HCT116 (cell line): ENCODE data around the gene SYCP2. TPM values are rescaled to one million over a fixed set of nuclear protein-coding genes. Genes with fewer than 3 reads are reported as not detected.

Experiments
- ATAC-seq: fragments of 200-7000 bp; cut with Tn5 transposase; 2 replicates; pipeline ENCODE4 v1.9.1; 2020; ENCODE audit warnings: mild to moderate bottlenecking, moderate library complexity
- BruUV-seq: library from RNA; stranded (reverse); fragments of 400-500 nt; replicated peaks from 2 replicates; lab custom pipeline; 2021; lab: Mats Ljungman, UMichigan
- CTCF ChIA-PET: fragments of 300-600 bp; sonication (Branson Sonifier 250); formaldehyde crosslinking; loops from one replicate; lab custom pipeline; 2021; ENCODE audit warnings: antibody characterized with exemption; lab: Charles Lee
- POLR2A ChIA-PET: fragments of 300-600, 350-600 bp; sonication (Branson Sonifier 250); formaldehyde crosslinking; loops from one replicate; lab custom pipeline; 2021; ENCODE audit warnings: antibody characterized with exemption; lab: Charles Lee
- RAD21 ChIA-PET, 2 experiments: fragments of 300-600 bp; sonication (Branson Sonifier 250); formaldehyde crosslinking; loops; one replicate each; lab custom pipeline; 2023; ENCODE audit warnings: low total read pairs in 2 of 2; ENCODE audit not compliant: uncharacterized antibody in 2 of 2, unreplicated experiment in 2 of 2, low non-redundant PET in 1 of 2; lab: Charles Lee
- DNase-seq: peaks from one replicate; pipeline ENCODE4 v3.0.0-alpha.2; 2010; ENCODE audit warnings: low read depth, low spot score
- H2AFZ ChIP-seq: fragments of 200-600 bp; shearing (Covaris generic), sonication (generic); 2 replicates; pipeline ENCODE4 v1.6.1; 2017; ENCODE audit warnings: low read depth, mixed run types, mixed read lengths, antibody characterized with exemption, low read length; ENCODE audit not compliant: poor library complexity, severe bottlenecking
- H3K27ac ChIP-seq: 2 replicates; pipeline ENCODE4 v1.5.1; 2012; ENCODE audit warnings: low read depth, low read length
- H3K27me3 ChIP-seq: fragments of 200-600 bp; sonication (generic); 2 replicates; pipeline ENCODE4 v1.6.1; 2016; ENCODE audit warnings: mixed run types, low read length, mixed read lengths; ENCODE audit not compliant: insufficient read depth
- H3K36me3 ChIP-seq, 2 experiments: fragments of 200-500 bp in 1 of 2; fragments of 200-600 bp in 1 of 2; sonication (Bioruptor generic) in 1 of 2; sonication (generic) in 1 of 2; 2 replicates each; pipeline versions ENCODE4 v1.5.1 to v1.6.1; 2014 to 2016; ENCODE audit warnings: low read length in 2 of 2, inconsistent platforms in 1 of 2, mixed read lengths in 1 of 2, mixed run types in 1 of 2; ENCODE audit not compliant: insufficient read depth in 2 of 2, control insufficient read depth in 1 of 2
- H3K4me1 ChIP-seq, 2 experiments: fragments of 200-600 bp in 1 of 2; sonication (generic) in 1 of 2; 2 replicates each; pipeline versions ENCODE4 v1.5.1 to v1.6.1; 2012 to 2017; ENCODE audit warnings: low read length in 2 of 2, inconsistent platforms in 1 of 2, mild to moderate bottlenecking in 1 of 2, mixed read lengths in 1 of 2, mixed run types in 1 of 2, moderate library complexity in 1 of 2; ENCODE audit not compliant: insufficient read depth in 2 of 2, control insufficient read depth in 1 of 2
- H3K4me2 ChIP-seq: fragments of 200-600 bp; sonication (generic); 2 replicates; pipeline ENCODE4 v1.6.1; 2017; ENCODE audit warnings: mixed run types, low read length, mixed read lengths
- H3K4me3 ChIP-seq, 2 experiments: fragments of 200-600 bp in 1 of 2; sonication (generic) in 1 of 2; replicated peaks in 1 of 2; 2 replicates each; pipeline ENCODE4 v1.5.1; 2011 to 2016; ENCODE audit warnings: low read length in 2 of 2, control low read depth in 1 of 2, low read depth in 1 of 2, mild to moderate bottlenecking in 1 of 2, mixed read lengths in 1 of 2, mixed run types in 1 of 2
- H3K79me2 ChIP-seq: fragments of 200-600 bp; sonication (generic); 2 replicates; pipeline ENCODE4 v1.6.1; 2017; ENCODE audit warnings: mild to moderate bottlenecking, mixed run types, low read length, moderate library complexity, mixed read lengths; ENCODE audit not compliant: insufficient read depth
- H3K9ac ChIP-seq: fragments of 200-600 bp; sonication (generic); 2 replicates; pipeline ENCODE4 v1.6.1; 2016; ENCODE audit warnings: low read length, mixed read lengths
- H3K9me2 ChIP-seq: fragments of 200-600 bp; sonication (generic), shearing (Covaris generic); 2 replicates; pipeline ENCODE4 v1.6.1; 2017; ENCODE audit warnings: mixed run types, mild to moderate bottlenecking, moderate library complexity; ENCODE audit not compliant: insufficient read depth
- H3K9me3 ChIP-seq, 2 experiments: fragments of 200-500 bp in 1 of 2; fragments of 200-600 bp in 1 of 2; sonication (Bioruptor generic) in 1 of 2; sonication (generic) in 1 of 2; 2 replicates each; pipeline ENCODE4 v1.6.1; 2014 to 2017; ENCODE audit warnings: low read length in 2 of 2, mixed read lengths in 2 of 2, inconsistent platforms in 1 of 2, low read depth in 1 of 2, mild to moderate bottlenecking in 1 of 2, mixed run types in 1 of 2, moderate library complexity in 1 of 2; ENCODE audit not compliant: control insufficient read depth in 1 of 2, insufficient read depth in 1 of 2
- H4K20me1 ChIP-seq: fragments of 200-600 bp; sonication (generic), shearing (Covaris generic); 2 replicates; pipeline ENCODE4 v1.6.1; 2017; ENCODE audit warnings: mixed run types, mild to moderate bottlenecking, moderate library complexity; ENCODE audit not compliant: insufficient read depth
- CBX3 ChIP-seq: IDR thresholded peaks from 2 replicates; pipeline ENCODE4 v1.6.1; 2012; ENCODE audit warnings: low read depth
- CEBPB ChIP-seq: IDR thresholded peaks from 2 replicates; pipeline ENCODE4 v1.6.1; 2012; ENCODE audit warnings: low read depth
- EGR1 ChIP-seq: IDR thresholded peaks from 2 replicates; pipeline ENCODE4 v1.6.1; 2012; ENCODE audit warnings: low read depth
- ELF1 ChIP-seq: IDR thresholded peaks from 2 replicates; pipeline ENCODE4 v1.6.1; 2012; ENCODE audit warnings: low read depth, borderline replicate concordance
- EZH2 ChIP-seq: fragments of 200-600 bp; sonication (generic); IDR thresholded peaks from 2 replicates; pipeline ENCODE4 v1.6.1; 2017; ENCODE audit warnings: antibody characterized with exemption, mixed run types
- EZH2phosphoT487 ChIP-seq: fragments of 200-600 bp; IDR thresholded peaks from 2 replicates; pipeline ENCODE4 v1.6.1; 2018; ENCODE audit warnings: antibody characterized with exemption, borderline replicate concordance
- JUND ChIP-seq: IDR thresholded peaks from 2 replicates; pipeline ENCODE4 v1.6.1; 2012
- POLR2A ChIP-seq: IDR thresholded peaks from 2 replicates; pipeline ENCODE4 v1.7.0; 2011; ENCODE audit warnings: borderline replicate concordance; ENCODE audit not compliant: insufficient read depth, insufficient read length; ENCODE audit errors: extremely low read depth
- POLR2AphosphoS5 ChIP-seq: IDR thresholded peaks from 2 replicates; pipeline ENCODE4 v1.6.1; 2011; ENCODE audit warnings: mild to moderate bottlenecking, low read depth, low read length, moderate library complexity
- RAD21 ChIP-seq: IDR thresholded peaks from 2 replicates; pipeline ENCODE4 v1.6.1; 2012; ENCODE audit warnings: low read depth, mild to moderate bottlenecking
- SIN3A ChIP-seq: IDR thresholded peaks from 2 replicates; pipeline ENCODE4 v1.6.1; 2012; ENCODE audit warnings: low read depth
- SP1 ChIP-seq: IDR thresholded peaks from 2 replicates; pipeline ENCODE4 v1.6.1; 2012; ENCODE audit warnings: low read depth
- SRF ChIP-seq: IDR thresholded peaks from 2 replicates; pipeline ENCODE4 v1.6.1; 2012; ENCODE audit warnings: low read depth
- TCF7L2 ChIP-seq: IDR thresholded peaks from 2 replicates; pipeline ENCODE4 v1.7.0; 2011; ENCODE audit warnings: borderline replicate concordance, inconsistent platforms; ENCODE audit not compliant: insufficient read depth, insufficient read length; ENCODE audit errors: extremely low read depth
- ZNF274 ChIP-seq: fragments of 200-500 bp; sonication (Bioruptor generic); IDR thresholded peaks from 2 replicates; pipeline ENCODE4 v1.6.1; 2014; ENCODE audit warnings: mild to moderate bottlenecking, low read depth, low read length, inconsistent platforms
- intact Hi-C: fragments of 100-400 bp; cut with micrococcal nuclease; formaldehyde crosslinking; loops from 2 replicates; pipeline ENCODE4 v1.10.0; 2022
- total RNA-seq: library from RNA; stranded (reverse); gene quantifications from one replicate; pipeline ENCODE4 v1.2.1, GENCODE V29; 2021; ENCODE audit not compliant: unreplicated experiment
- TF ChIP-seq, protein P1 (sequence below): IDR thresholded peaks from 2 replicates; pipeline ENCODE4 v1.6.1; 2012; ENCODE audit warnings: low read depth
- TF ChIP-seq, protein P2 (sequence below): IDR thresholded peaks from 2 replicates; pipeline ENCODE4 v1.6.1; 2011; ENCODE audit warnings: mild to moderate bottlenecking, low read length, moderate library complexity; ENCODE audit not compliant: insufficient replicate concordance; ENCODE audit errors: extremely low read depth

The SYCP2 gene
- total RNA-seq, 1 experiment from 2014 or later = 0.59 TPM

DNA sequence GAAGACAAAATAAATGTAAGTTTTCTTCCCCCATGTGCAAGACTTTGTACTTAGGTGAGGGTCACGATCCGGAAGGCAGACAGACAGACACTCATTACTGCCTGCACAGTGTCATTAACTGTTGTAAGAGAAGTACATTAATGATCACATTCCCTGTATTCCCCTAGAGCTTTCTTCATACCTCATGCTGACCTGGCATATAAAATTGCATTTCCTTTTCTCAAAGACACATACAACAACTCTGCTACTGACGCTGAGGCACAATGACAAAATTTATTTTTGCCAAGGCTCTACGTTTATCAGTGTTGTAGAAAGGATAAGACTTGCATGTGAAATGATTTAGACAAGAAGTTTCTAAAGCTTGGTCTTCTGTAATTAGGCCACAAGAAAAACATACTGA, 3.0 kb upstream of the SYCP2 start:
- intact Hi-C loops = no loop called here
- no peaks in the 10 kb centered on the region for H3K9me3 ChIP-seq
- no peak overlapping the region for H3K9ac ChIP-seq
- ChIA-PET RAD21 (no interaction called here), CTCF (no interaction called here), POLR2A (no interaction called here)
- H3K4me1 ChIP-seq = peaks cover 2 to 17% of the 10 kb centered on the region in 2 experiments
- BruUV-seq = no TSS peak
- H3K4me3 ChIP-seq = no peak overlapping the region
- ATAC-seq (no peak), DNase-seq (no peak)
- no peak for TF ChIP-seq TCF7L2
- no peak for TF ChIP-seq SIN3A
- no peak for TF ChIP-seq EGR1
- no peak for TF ChIP-seq POLR2AphosphoS5
- no peak for TF ChIP-seq CEBPB
- no peak for TF ChIP-seq SRF
- TF ChIP-seq EZH2 = no peak
- TF ChIP-seq, protein P1, sequence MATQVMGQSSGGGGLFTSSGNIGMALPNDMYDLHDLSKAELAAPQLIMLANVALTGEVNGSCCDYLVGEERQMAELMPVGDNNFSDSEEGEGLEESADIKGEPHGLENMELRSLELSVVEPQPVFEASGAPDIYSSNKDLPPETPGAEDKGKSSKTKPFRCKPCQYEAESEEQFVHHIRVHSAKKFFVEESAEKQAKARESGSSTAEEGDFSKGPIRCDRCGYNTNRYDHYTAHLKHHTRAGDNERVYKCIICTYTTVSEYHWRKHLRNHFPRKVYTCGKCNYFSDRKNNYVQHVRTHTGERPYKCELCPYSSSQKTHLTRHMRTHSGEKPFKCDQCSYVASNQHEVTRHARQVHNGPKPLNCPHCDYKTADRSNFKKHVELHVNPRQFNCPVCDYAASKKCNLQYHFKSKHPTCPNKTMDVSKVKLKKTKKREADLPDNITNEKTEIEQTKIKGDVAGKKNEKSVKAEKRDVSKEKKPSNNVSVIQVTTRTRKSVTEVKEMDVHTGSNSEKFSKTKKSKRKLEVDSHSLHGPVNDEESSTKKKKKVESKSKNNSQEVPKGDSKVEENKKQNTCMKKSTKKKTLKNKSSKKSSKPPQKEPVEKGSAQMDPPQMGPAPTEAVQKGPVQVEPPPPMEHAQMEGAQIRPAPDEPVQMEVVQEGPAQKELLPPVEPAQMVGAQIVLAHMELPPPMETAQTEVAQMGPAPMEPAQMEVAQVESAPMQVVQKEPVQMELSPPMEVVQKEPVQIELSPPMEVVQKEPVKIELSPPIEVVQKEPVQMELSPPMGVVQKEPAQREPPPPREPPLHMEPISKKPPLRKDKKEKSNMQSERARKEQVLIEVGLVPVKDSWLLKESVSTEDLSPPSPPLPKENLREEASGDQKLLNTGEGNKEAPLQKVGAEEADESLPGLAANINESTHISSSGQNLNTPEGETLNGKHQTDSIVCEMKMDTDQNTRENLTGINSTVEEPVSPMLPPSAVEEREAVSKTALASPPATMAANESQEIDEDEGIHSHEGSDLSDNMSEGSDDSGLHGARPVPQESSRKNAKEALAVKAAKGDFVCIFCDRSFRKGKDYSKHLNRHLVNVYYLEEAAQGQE = no peak
- TF ChIP-seq, protein P2, sequence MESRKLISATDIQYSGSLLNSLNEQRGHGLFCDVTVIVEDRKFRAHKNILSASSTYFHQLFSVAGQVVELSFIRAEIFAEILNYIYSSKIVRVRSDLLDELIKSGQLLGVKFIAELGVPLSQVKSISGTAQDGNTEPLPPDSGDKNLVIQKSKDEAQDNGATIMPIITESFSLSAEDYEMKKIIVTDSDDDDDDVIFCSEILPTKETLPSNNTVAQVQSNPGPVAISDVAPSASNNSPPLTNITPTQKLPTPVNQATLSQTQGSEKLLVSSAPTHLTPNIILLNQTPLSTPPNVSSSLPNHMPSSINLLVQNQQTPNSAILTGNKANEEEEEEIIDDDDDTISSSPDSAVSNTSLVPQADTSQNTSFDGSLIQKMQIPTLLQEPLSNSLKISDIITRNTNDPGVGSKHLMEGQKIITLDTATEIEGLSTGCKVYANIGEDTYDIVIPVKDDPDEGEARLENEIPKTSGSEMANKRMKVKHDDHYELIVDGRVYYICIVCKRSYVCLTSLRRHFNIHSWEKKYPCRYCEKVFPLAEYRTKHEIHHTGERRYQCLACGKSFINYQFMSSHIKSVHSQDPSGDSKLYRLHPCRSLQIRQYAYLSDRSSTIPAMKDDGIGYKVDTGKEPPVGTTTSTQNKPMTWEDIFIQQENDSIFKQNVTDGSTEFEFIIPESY = no peak
- TF ChIP-seq JUND = no peak
- no peak for TF ChIP-seq SP1
- no peak for TF ChIP-seq RAD21
- no peak for TF ChIP-seq ELF1
- TF ChIP-seq EZH2phosphoT487 = no peak
- TF ChIP-seq ZNF274 = no peak
- no peak for TF ChIP-seq CBX3
- TF ChIP-seq POLR2A = no peak
- no peak overlapping the region for H3K27ac ChIP-seq
- H4K20me1 ChIP-seq = no peaks in the 10 kb centered on the region
- H3K9me2 ChIP-seq = no peaks in the 10 kb centered on the region
- no peaks in the 10 kb centered on the region for H3K27me3 ChIP-seq
- no peaks in the 10 kb centered on the region for H3K79me2 ChIP-seq
- no peak overlapping the region for H2AFZ ChIP-seq
- H3K36me3 ChIP-seq = no peaks in the 10 kb centered on the region
- no peak overlapping the region for H3K4me2 ChIP-seq
